GM18507 (cell line): ENCODE data around the gene IQCK.

Experiments
- DNase-seq: peaks from one replicate; pipeline ENCODE4 v3.0.0; 2011; ENCODE audit warnings: low read depth; ENCODE audit not compliant: insufficient read length; ENCODE audit errors: extremely low spot score
- FAIRE-seq: peaks from 2 replicates; lab custom pipeline; 2011; peaks lifted over from hg19 to GRCh38; lab: Jason Lieb, UNC

The IQCK gene

GRCh38 chr16:19850131-19850817, 132.2 kb downstream of the IQCK start:
- DNase-seq (no peak), FAIRE-seq (no peak)

DNA sequence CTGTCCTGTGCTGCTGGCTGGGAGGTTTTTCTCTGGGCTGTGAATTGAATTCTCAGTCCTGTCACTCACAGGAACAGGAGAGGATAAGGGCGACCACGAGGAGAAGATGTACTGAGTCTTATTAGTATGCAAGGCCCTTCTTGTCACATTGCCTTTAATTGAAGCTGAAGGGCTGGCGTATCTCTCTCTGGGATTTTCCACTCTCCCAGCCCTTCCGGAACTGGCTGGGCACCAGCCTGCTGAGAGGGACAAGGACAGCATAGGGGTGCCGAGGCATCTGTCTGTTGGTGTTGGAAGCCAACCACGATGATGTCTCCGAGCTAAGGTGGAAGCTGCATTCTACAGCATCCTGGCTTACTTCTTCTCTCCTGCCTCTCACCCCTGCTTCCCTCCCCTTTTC, 133.4 kb downstream of the IQCK start:
- FAIRE-seq (no peak), DNase-seq (no peak)

GRCh38 chr16:19853132-19853741, 135.2 kb downstream of the IQCK start:
- no peak for FAIRE-seq
- no peak for DNase-seq

- no peak for DNase-seq
- no peak for FAIRE-seq
Measured at GRCh38 chr16:19853742-19854542, 135.9 kb downstream of the IQCK start.

- DNase-seq (no peak), FAIRE-seq (no peak)
Measured at GRCh38 chr16:19854543-19854876, 136.4 kb downstream of the IQCK start.

- DNase-seq: no peak
- FAIRE-seq: no peak
Measured at GRCh38 chr16:19856120-19856519, 138.0 kb downstream of the IQCK start.

- no peak for FAIRE-seq
- no peak for DNase-seq
Measured at GRCh38 chr16:19857593-19858339, 139.7 kb downstream of the IQCK start.

DNA sequence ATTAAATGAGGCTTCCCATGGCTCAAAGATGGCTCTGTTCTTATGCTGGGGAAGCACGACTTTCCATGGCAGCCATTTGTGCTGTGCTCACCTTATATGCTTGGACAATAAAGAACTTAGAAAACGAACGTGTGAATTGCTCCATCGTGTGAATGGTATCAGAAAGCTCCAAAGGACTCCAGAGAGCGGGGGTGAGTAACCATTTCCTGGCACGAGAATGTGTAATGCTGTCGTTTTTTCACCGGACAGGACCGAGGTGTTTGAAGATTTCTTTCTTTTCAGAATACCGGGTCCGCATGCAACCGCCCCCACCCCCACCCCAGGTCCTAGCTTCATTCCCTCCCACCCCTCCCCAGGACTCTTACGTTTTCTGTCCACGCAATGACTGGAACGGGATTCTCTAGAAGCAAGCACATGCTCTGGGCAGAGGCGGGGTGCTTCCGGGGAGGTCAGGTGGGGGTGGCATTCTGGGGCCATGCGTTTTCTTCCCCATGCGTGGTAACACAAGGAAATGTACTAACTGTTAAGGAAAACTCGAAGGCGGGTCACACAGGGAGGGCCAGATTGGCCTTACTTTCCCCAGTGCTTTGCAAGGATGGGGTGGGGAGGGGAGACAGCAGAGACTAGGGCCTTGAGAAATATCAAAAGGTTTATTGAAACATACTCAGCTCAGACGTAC, 140.4 kb downstream of the IQCK start:
- no peak for DNase-seq
- FAIRE-seq: no peak

- FAIRE-seq: no peak
Measured at GRCh38 chr16:19859166-19859565, 141.1 kb downstream of the IQCK start.

GRCh38 chr16:19859603-19860002, 141.5 kb downstream of the IQCK start:
- no peak for DNase-seq
- no peak for FAIRE-seq

More at GRCh38 chr16:19859166-19859565, 141.1 kb downstream of the IQCK start:
- DNase-seq: no peak

DNA sequence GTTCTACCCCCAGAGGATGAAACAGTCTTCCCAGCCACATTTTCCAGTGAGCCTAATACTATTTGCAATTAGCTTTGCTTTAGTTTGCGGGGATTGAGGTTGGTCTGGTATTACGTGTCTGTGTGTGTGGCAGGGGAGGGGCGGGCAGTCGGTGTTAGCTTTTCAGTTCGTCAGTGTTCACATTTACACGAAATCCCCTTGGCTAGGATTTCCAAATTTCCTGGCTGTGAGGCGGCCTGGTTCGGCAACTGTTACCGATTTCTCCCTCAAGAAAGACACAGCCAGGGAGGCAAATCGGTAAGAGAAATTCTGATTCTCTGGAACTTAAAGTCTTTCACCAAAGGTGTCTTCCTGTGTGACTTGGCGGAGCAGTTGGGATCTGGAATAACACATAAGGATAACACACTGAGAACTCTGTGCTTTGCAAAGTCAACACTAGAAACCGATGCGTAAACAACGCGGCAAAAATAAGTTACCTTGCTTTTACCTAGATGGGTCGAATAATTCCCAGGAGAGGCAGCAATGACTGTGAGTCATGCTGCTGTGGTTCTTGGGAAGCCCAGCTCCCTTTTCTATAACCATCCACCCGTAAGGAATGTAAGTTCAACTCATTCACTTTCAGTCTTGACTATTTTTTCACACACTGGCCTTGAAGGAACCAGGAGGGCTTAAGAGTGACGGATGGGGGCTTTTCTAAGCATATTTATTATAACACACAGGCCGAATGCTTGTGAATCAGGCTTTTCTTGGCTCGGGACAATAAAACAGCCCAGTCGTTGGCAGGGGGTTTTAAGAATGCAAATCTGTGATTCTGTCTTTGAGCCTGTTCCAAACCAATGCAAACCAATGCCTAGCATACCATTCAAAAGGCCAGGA, 142.3 kb downstream of the IQCK start:
- no peak for FAIRE-seq
- DNase-seq: no peak

DNA sequence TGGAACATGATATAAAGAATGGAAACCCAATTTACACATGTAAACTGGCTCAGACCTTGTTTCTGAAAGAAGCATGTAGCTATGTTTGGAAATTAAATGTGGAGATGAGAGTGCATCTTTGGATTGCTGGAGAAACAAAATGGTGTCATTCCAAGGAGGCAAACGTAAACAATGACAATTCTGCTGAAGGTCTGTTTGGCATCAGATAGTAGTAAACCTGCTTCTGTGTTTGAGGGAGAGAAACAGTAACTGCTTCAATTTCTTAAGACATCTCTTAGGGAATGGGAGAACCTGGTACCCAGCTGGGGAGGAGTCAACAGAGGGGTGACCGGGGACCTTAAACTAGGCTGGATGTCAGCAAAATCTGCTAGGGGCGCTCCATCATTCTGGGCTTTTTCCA, 143.1 kb downstream of the IQCK start:
- no peak for FAIRE-seq
- no peak for DNase-seq

GRCh38 chr16:19861811-19862327, 143.8 kb downstream of the IQCK start:
- no peak for FAIRE-seq
- DNase-seq: no peak

GRCh38 chr16:19863990-19864389, 145.9 kb downstream of the IQCK start:
- DNase-seq: no peak
- no peak for FAIRE-seq

DNA sequence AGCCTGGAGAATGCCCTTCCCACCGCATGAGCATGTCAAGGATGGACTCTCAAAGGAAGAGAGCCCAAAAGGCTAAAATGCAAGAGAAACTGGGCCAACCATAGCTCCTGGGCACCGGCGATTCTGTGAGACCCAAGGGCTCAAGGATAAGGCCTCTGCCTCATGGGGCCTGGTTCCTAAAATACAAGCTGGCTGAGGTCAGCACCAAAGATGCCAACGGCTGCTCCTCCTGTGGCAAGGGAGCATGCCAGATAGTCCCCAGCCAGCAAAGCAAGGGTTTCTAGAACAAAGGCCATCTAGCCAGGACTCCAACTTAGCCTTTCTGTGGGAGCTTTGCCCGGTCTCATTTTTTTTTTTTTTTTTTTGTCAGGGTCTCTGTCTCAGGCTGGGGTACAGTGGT, 146.5 kb downstream of the IQCK start:
- DNase-seq (no peak), FAIRE-seq (no peak)

GRCh38 chr16:19868421-19868820, 150.3 kb downstream of the IQCK start:
- DNase-seq (no peak), FAIRE-seq (no peak)

- DNase-seq: no peak
- FAIRE-seq: no peak
Measured at GRCh38 chr16:19871721-19872120, 153.7 kb downstream of the IQCK start.

GRCh38 chr16:19872179-19872863, 154.2 kb downstream of the IQCK start:
- FAIRE-seq (no peak), DNase-seq (no peak)
